Measurements from ENCODE around the gene PRKCSH.
"Not testable (repeated sequence)": the region's sequence is repeated elsewhere in the genome, so short reads cannot be mapped to it uniquely, and the experiment has no call there.

The PRKCSH gene, protein sequence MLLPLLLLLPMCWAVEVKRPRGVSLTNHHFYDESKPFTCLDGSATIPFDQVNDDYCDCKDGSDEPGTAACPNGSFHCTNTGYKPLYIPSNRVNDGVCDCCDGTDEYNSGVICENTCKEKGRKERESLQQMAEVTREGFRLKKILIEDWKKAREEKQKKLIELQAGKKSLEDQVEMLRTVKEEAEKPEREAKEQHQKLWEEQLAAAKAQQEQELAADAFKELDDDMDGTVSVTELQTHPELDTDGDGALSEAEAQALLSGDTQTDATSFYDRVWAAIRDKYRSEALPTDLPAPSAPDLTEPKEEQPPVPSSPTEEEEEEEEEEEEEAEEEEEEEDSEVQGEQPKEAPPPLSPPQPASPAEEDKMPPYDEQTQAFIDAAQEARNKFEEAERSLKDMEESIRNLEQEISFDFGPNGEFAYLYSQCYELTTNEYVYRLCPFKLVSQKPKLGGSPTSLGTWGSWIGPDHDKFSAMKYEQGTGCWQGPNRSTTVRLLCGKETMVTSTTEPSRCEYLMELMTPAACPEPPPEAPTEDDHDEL

GRCh38 chr19:11435057-11435832 lies at the start of gene PRKCSH, which contains the start of gene ODAD3:
Gene PRKCSH (plus strand): TSS chr19:11435635. CDS start chr19:11436118, 483 bp downstream.
Gene ODAD3 (minus strand): TSS chr19:11435121. CDS start chr19:11435016, 105 bp downstream.
- DNase-seq: peak; percentile 99

DNA sequence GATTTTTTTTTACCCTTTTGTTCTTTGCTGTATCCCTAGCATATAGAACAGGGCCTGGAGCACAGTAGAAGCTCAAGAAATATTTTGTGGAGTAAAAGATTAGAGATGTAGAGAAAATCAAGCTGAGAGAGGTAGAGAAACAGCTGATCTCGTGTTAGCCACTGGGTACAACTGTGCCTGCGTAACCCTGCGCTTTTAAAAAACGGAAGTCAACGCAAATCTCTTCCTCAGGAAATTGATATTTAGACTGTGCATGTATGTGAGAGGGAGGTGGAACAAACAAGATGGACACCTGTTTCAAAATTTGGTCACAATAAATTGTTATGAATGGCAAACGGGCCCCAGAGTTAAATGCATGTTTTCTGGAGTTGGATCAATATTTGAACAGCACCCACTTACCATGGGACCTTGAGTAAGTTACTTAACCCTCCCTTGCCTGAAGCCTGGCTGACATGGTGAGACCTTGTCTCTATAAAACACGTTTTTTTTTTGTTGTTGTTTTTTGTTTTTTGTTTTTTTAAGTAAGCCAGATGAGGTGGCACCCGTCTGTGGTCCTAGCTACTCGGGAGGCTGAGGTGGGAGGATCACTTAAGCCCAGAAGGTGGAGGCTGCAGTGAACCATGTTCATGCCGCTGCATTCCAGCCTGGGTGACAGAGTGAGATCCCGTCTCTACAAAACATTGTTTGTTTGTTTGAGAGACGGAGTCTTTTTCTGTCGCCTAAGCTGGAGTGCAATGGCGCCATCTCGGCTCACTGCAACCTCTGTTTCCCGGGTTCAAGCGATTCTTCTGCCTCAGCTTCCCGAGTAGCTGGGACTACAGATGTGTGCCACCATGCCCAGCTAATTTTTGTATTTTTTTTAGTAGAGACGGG lies 48.0 kb upstream of the PRKCSH start:
- peak; percentile 13 to 27 for DNase-seq

DNA sequence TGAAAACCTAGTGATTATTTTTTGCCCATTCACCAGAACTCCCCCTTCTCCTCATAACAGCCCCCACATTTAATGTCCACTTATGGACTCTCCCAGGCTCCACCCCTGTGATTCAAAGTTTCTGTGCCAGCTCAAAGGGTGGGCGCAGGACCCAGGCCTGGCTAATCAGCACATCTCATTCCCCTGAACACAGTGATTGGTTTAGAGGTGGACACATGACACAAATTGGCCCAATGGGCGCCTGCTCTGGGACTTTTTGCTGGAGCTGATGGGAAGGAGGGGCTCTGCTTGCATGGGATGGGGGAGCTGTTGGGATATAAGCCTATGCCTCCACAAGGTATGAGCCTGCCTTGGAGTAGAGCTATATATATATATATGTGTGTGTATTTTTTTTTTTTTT lies 45.1 kb upstream of the PRKCSH start:
- no peak for DNase-seq

GRCh38 chr19:11390933-11391680 lies 44.3 kb upstream of the PRKCSH start:
- no peak for DNase-seq

- DNase-seq: no peak
Measured at GRCh38 chr19:11397089-11397610, 38.3 kb upstream of the PRKCSH start.

GRCh38 chr19:11399667-11400066 lies 35.8 kb upstream of the PRKCSH start:
- DNase-seq: no peak

- DNase-seq: no peak
Measured at GRCh38 chr19:11400798-11401197, 34.6 kb upstream of the PRKCSH start.

DNA sequence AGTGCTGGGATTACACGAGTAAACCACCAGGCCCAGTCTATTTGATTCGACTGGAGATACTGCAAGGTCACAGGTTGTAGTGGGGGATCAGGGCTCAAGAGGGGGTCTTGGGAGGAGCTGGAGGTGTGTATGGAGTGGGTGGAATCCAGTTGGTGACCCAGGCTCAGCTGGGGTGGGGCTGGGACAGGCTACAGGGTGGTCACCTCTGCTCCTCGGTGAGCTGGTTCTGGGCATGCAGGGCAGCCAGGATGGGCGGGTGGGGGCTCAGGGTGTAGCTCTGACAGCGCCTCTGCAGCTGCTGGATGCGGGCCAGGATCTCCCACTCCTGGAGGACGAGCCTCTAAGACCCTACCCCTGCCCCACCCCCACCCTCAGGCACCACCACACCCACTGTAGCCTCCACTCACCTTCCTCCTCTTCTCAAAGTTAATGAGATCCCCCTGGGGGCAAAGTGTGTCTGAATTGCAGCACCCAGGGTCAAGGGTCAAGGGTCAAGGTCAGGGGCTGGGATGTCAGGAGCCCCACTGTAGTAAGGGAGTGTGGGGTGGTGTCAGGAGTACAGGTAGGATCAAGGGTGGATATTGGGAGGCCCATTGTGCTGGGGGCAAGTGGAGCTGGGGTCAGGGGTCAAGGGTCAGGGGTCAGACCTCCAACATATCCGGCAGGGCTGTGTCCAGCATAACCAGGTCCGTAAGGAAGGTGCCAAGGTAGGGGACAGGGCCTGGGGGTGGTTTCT lies 33.5 kb upstream of the PRKCSH start:
- no peak for DNase-seq

GRCh38 chr19:11404588-11405222 lies 30.7 kb upstream of the PRKCSH start:
- no peak for DNase-seq

- DNase-seq: peak; percentile 22 to 36
Measured at GRCh38 chr19:11405846-11406643, 29.4 kb upstream of the PRKCSH start.

GRCh38 chr19:11406703-11407236 lies 28.7 kb upstream of the PRKCSH start:
- not testable (repeated sequence) for DNase-seq

GRCh38 chr19:11408591-11408990 lies 26.8 kb upstream of the PRKCSH start:
- DNase-seq: no peak

DNA sequence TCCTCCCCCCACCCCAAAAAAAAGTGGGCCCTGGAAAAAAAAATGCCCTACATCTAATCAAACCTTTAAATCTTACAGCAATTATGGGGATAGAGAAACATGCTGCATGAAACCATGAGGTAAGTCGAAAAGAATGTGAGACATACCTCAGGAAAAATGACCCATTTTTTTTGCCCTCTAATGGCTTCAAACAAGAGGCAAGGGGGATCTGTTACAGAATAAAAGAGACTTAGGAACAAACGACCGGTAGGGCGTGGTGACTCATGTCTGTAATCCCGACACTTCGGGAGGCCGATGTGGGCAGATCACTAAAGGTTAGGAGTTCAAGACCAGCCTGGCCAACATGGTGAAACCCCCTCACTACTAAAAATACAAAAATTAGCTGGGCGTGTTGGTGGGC lies 24.8 kb upstream of the PRKCSH start:
- DNase-seq: no peak

DNA sequence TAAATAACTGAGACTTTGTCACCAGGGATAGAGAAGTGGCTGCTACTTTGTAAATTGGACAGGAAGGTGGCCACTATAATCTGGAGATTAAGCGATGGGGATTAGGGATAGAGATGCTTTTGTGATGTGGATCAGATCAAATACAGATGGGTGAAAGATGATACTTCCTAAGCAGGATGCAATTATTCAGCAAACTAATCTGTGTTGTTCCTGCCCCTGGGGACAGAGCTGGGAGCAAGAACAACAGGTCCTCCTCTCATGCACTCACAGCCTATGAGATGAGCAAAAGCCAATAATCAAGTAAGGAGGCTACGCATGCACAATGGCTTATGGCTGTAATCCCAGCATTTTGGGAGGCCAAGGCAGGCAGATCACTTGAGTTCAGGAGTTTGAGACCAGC lies 20.9 kb upstream of the PRKCSH start:
- DNase-seq: no peak

DNA sequence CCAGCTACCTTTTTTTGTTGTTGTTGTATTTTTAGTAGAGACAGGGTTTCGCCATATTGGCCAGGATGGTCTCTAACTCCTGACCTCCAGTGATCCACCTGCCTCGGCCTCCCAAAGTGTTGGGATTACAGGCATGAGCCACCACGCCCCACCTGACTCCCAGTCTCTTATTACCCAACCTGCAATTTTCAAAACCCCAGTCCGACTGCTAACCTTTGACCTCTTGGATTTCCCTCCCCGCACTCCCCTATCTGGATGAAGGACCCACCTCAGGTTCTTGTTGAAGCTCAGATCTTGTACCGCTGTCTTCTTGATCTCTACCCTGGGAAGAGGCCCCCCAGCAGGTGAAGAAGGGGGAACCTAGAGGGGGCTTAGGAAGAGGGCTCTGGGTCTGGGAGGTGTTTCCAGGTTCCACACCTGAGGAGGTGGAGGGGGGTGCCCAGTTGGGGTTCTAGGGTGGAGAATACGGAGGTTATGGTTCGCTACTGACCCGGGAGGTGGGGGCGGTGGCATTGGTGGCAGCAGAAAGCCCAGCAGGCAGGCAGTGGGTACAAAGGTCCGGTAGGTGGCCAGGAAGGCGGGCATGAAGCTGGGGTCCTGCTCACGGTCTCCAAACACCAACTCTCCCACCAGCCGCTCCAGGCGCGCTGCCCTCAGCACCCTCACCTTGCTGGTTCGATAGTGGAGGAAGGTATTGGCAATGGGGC lies 18.9 kb upstream of the PRKCSH start:
- DNase-seq: no peak

DNA sequence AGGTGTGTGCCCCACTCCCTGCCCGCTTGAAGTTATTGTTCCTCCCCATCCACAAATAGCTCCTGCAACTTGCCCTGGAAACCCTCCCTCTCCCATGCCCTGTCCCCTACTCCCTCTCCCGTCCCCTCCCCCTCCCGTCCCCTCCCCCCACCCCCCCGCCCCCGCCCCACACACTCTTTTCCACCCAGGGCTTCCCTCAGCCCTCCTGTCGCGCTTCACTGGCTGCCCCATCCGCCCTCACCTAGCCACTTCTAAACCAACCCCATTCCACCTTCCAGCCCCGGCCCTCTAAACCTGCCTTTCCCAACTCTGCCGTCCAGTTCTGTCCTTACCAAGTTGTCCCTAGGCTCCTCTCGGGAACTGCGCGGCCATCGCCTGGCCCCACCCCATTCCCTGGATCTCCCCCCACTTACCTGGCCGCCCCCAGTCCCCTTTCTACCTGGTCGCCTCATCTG lies 17.3 kb upstream of the PRKCSH start:
- DNase-seq: no peak

- no peak for DNase-seq
Measured at GRCh38 chr19:11418549-11419506, 16.6 kb upstream of the PRKCSH start, which contains the start of gene RGL3. Gene RGL3 (minus strand): TSS chr19:11419314. CDS start chr19:11419278, 36 bp downstream.
